Femur (tissue), 1 donor: ENCODE results near the gene SPO11.
A peak's percentile ranks its signal among the peaks of the same experiment; 100 is the strongest.

Experiments used
- DNase-seq: peaks from one replicate; pipeline ENCODE4 v3.0.0-alpha.2; 2017

Gene SPO11

GRCh38 chr20:57378107-57378506, 48.5 kb downstream of the SPO11 start:
- no peak for DNase-seq

GRCh38 chr20:57378646-57379262, 49.2 kb downstream of the SPO11 start:
- DNase-seq: no peak

- no peak for DNase-seq
Observed at GRCh38 chr20:57379263-57379647, 49.7 kb downstream of the SPO11 start.

- no peak for DNase-seq
Observed at GRCh38 chr20:57380081-57380750, 50.6 kb downstream of the SPO11 start.

DNA sequence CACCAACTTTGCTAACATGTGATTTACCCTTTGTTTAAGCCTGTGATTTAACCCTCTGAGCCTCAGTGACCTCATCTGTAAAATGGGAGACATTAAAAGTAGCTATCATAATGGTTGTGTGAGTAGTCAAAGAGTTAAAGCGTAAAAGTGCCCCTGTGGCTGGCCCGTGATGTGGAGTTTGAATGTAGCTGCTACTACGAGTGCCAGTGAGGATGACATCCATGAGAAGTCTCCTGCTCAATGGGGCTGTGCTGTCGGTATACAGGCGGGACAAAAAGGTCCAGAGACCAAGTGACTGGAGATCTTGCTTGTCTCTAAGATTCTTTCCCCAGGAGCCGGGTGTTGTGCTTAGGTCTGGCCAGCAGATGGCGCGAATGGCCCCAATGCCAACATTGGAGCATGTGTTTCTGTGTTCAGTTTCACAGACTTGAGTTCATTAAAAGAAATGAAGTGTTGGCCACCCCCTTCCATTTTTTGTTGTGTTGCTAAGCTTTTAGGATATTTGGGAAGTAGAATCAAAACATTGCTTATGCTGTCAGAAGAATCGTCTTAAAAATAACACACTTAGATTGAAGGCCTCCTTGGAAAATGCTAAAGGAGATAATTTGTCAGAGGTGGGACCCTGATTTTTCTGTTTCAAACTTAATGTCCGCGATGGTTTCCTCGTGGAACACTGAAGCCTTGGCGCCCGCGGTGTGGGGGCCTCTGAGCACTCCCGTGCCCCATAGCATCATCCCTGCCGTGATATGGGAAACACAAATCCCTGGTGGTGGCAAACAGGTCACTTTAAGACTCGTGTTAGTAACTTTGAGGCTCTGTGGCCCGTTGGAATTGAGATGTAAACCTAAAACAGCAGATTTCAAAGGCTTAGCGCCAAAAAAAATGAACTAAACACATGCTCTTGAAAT, 52.2 kb downstream of the SPO11 start:
- peak; percentile 87 for DNase-seq

GRCh38 chr20:57382516-57382915, 52.9 kb downstream of the SPO11 start:
- DNase-seq: no peak

DNA sequence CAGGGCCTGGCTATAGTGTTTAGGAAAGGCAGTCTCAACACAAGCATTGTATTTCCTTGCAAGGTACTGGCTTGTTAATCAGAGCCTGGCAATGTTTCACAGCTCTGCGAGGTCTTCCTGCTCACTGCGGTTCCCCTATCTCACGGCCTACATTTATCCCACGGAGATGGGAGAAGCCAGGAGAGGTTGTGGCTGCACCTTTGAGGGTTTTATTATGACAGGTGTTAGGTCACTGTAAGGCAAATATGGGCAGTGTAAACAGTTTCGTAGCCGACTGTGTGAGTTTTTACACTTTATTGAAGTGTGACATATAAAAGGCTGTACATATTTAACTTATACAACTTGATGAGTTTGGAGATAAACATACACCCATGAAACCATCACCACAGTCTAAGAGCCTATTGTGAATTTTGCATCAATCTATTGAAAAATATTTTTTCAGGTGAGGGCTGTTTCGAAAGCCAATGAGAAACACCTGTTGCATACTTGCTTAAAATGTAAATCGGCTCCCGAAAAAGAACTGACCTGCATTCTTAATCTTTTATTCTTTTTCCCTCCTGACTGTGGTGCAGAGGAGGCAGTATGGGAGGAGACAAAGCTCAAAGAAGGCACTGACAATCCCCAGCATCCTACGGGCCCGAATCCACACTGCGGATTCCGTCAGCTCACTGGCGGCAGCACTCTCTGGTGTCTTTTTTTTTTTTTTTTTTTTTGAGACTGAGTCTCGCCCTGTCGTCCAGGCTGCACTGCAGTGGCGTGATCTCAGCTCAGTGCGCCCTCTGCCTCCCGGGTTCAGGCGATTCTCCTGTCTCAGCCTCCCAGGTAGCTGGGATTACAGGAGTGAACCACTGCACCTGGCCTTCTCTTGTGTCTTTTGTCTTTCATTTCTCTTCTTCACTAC, 54.1 kb downstream of the SPO11 start:
- no peak for DNase-seq

DNA sequence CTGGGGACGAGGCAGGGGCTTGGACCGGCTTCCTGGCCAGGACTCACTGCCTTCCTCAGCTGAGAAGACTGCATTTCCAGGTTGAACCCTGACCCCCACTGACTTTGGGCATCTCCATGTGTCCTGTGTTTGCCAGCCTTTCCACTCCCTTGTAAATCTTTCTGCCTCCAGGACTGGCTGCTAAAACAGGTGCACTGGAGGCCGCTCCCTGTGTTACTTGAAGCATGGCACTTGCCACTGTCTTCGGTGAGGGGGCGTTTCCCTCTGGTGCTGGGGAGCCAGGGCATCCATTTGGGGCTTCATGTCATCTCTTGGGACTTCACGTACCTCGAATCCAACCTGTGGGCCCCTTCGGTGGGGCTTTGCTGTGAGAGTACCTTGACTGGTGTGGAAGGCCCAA, 54.9 kb downstream of the SPO11 start:
- no peak for DNase-seq

DNA sequence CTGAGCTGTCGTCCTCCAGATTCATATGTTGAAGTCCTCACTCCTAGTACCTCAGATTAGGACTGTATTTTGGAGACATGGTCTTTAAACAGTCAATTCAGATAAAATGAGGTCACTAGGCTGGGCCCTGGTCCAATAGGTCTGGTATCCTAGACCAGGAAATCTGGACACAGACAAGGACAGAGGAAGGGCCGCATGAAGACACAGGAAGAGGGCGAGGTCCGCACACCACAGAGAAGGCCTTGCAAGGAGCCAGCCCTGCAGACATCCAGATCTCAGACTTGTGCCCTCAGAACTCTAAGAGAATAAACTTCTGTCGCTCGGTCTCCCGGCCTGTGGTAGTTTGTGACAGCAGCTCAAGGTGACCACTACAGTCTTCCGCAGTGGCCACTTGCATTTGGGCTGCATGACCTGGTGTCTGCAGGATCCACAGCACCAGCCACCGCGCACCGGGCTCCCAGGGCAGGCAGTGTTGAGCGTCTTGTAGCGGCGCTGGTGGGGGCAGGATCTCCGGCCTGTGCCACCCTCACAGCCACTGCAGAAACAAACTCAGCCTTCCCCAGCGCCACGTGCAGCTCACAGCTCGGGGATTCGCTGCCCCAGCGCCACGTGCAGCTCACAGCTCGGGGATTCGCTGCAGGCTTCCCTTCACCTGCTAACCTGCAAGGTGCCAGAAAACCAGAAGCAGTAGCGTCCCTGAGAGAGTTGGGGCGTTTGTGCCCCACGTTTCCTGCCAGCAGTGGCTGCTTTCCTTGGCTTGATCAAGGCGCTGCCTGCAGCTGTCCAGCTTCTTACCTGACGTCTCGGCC, 55.6 kb downstream of the SPO11 start:
- DNase-seq: no peak

- no peak for DNase-seq
Observed at GRCh38 chr20:57385940-57386339, 56.3 kb downstream of the SPO11 start.

DNA sequence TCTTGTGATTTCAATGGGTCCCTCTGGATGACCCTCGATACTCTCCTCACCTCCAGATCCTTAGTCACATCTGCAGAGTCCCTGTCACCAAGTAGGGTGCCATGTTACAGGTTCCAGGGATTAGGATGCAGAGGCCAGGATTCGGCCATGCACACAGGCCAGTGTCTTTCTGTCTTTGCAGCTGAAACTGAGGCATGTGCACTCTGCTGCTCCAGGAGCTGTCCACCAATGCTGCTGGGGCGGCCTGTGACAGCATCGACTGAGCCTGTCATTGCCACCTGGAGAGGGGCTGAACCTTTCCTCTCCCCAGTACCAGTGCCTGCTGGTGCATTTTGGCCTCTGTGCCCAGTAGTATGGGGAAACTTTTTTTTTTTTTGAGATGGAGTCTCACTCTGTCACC, 57.2 kb downstream of the SPO11 start:
- no peak for DNase-seq

DNA sequence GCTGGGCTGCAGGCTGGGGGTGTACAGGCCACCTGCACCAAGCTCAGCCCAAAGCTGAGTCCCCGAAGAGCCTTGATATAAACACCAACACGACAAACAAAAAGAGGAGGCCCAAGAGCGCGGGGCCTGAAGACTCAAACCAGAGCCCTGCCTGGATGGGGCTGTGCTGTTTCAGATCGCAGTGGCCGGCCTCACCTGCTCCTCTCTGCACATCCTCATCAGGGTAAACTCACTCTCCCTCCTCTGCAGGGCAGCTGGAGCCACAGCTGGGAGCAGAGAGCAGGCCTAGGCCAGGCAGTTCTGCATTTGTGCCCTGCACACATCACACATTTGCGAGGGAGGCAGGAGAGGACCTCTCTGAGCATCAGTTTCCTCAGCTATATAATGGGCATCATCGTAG, 57.9 kb downstream of the SPO11 start:
- no peak for DNase-seq

DNA sequence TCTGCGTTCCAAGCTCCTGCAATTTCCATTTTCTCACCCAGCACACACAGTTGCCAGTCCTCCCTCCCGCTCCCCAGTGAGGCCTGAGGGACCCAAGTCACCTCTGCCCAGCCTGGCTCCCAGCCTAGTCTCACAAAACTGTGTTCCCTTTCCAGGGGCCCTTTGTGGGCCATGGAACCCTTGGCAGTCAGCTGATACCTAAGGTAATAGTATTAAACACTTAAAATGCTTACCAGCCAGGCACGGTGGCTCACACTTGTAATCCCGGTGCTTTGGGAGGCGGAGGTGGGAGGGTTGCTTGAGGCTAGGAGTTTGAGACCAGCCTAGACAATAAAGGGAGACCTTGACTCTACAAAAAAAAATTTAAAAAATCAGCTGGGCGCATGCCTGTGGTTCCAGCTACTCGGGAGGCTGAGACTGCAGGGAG, 58.4 kb downstream of the SPO11 start:
- no peak for DNase-seq

- peak; percentile 82 for DNase-seq
Observed at GRCh38 chr20:57388953-57389694, 59.5 kb downstream of the SPO11 start.

- no peak for DNase-seq
Observed at GRCh38 chr20:57389695-57390603, 60.3 kb downstream of the SPO11 start.

GRCh38 chr20:57390604-57391438, 61.2 kb downstream of the SPO11 start, which contains the start of gene RBM38:
Gene RBM38 (plus strand): TSS chr20:57391396. CDS start chr20:57391582, 186 bp downstream.
- peak; percentile 90 for DNase-seq

DNA sequence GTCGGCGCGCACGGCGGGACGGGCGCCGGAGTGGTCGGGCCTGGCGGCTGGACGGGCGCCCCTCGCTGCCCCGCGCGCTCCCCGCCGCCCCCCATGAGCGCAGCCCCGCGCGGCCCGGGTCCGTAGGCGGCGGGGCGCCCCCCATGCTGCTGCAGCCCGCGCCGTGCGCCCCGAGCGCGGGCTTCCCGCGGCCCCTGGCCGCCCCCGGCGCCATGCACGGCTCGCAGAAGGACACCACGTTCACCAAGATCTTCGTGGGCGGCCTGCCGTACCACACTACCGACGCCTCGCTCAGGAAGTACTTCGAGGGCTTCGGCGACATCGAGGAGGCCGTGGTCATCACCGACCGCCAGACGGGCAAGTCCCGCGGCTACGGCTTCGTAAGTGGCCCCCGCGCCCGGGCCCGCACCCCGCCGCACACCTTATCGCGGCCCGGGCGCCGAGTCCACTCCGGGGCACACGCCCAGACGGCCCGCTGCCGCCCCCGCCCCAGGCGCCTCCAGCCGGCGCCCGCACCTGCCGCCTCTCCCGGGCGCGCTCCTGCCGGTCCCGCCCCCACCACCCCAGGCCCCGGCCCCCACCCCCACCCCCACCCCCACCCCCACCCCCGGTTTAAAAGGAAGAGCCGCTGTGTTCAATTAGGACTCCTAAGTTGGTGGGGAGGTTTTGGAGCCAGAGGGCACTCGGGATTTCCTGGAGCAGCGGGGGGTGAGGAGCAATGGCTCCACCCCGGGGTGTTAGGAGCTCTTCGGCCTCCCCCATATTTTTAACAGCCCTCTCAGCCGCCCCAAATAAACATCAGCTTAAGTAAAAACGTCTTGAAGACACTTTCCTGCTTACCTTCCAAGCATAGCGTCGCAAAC, 62.1 kb downstream of the SPO11 start:
- DNase-seq: no peak
